ENCODE results near the gene PIRT.

PIRT gene

GRCh38 chr17:10836966-10837590 is 809 bp downstream of the PIRT start:
- ChIA-PET CTCF (interaction anchor here (1.0 to 1.1 kb wide), 2 partner anchors 100 to 206 kb away, joined by 3 to 5 read pairs; no protein-coding TSS in a partner anchor), POLR2A (interaction anchor here (1.1 kb wide), 1 partner anchor 13 kb away, joined by 3 read pairs; no protein-coding TSS in a partner anchor)
- no peaks in the 10 kb centered on the region for H3K4me1 ChIP-seq (ENCODE audit: control insufficient read depth, insufficient read depth, low read length)
- H3K4me3 ChIP-seq (ENCODE audit: low read depth, low read length), result no peak overlapping the region
- H3K27ac ChIP-seq (ENCODE audit: extremely low read depth, low read depth, low read length), result no peak overlapping the region
- TF ChIP-seq ZNF501 (tag by site-specific recombination; IDR thresholded peaks at IDR 0.05), result no peak
- no peaks in the 10 kb centered on the region; a peak in 1 of 3 replicates for H3K36me3 ChIP-seq (ENCODE audit: control insufficient read depth in 2 of 2, insufficient read depth in 1 of 2, low read length in 2 of 2)
- H3K9me3 ChIP-seq (ENCODE audit: control insufficient read depth, insufficient read depth, low read depth, low read length), result no peaks in the 10 kb centered on the region

GRCh38 chr17:10836145-10836544 is 1.7 kb downstream of the PIRT start:
- H3K4me1 ChIP-seq (ENCODE audit: control insufficient read depth, insufficient read depth, low read length), result no peaks in the 10 kb centered on the region
- no peaks in the 10 kb centered on the region for H3K36me3 ChIP-seq (ENCODE audit: control insufficient read depth in 2 of 2, insufficient read depth in 1 of 2, low read length in 2 of 2)
- no peak overlapping the region for H3K27ac ChIP-seq (ENCODE audit: extremely low read depth, low read depth, low read length)
- TF ChIP-seq HIC1 (tag by site-specific recombination; IDR thresholded peaks at IDR 0.05) (no peak), PRDM4 (tag by site-specific recombination; IDR thresholded peaks at IDR 0.05) (no peak), KLF8 (tag by site-specific recombination; IDR thresholded peaks at IDR 0.05) (no peak), PRDM6 (tag by site-specific recombination; IDR thresholded peaks at IDR 0.05) (no peak), ZBTB44 (tag by site-specific recombination; IDR thresholded peaks at IDR 0.05) (no peak), TCF7L2 (IDR thresholded peaks at IDR 0.05; ENCODE audit: borderline replicate concordance, low read depth, low read length) (no peak), YY2 (tag by site-specific recombination; IDR thresholded peaks at IDR 0.05) (no peak), KLF10 (tag by site-specific recombination; IDR thresholded peaks at IDR 0.05) (no peak)
- CTCF ChIA-PET, result interaction anchor here (0.6 to 4.0 kb wide), 3 partner anchors 9 to 205 kb away, joined by 3 to 16 read pairs (median 3); no protein-coding TSS in a partner anchor
- POLR2A ChIA-PET, result no interaction called here
- H3K9me3 ChIP-seq (ENCODE audit: control insufficient read depth, insufficient read depth, low read depth, low read length), result no peaks in the 10 kb centered on the region
- no peak overlapping the region for H3K4me3 ChIP-seq (ENCODE audit: low read depth, low read length)

GRCh38 chr17:10831696-10832095 is 6.2 kb downstream of the PIRT start:
- CTCF ChIA-PET, result interaction anchor here (0.6 to 1.1 kb wide), 4 partner anchors 9 to 242 kb away, joined by 3 to 4 read pairs (median 4); no protein-coding TSS in a partner anchor
- H3K4me3 ChIP-seq (ENCODE audit: low read depth, low read length), result no peak overlapping the region
- TF ChIP-seq ZNF292 (tag by site-specific recombination; IDR thresholded peaks at IDR 0.05; ENCODE audit: borderline replicate concordance, low read depth) (no peak), ZFP3 (tag by site-specific recombination; IDR thresholded peaks at IDR 0.05; ENCODE audit: low read depth) (no peak), TSHZ1 (tag by site-specific recombination; IDR thresholded peaks at IDR 0.05; ENCODE audit: borderline replicate concordance) (no peak), ZNF701 (tag by site-specific recombination; IDR thresholded peaks at IDR 0.05) (no peak), ZNF391 (tag by site-specific recombination; IDR thresholded peaks at IDR 0.05; ENCODE audit: borderline replicate concordance, low read depth) (no peak), HOXD13 (CRISPR knock-in tag; IDR thresholded peaks at IDR 0.05; ENCODE audit: borderline replicate concordance) (no peak), AEBP2 (tag by site-specific recombination; IDR thresholded peaks at IDR 0.05; ENCODE audit: borderline replicate concordance) (no peak), ZNF792 (tag by site-specific recombination; IDR thresholded peaks at IDR 0.05) (no peak)

More at GRCh38 chr17:10831696-10832095, 6.2 kb downstream of the PIRT start:
- no peaks in the 10 kb centered on the region for H3K4me1 ChIP-seq (ENCODE audit: control insufficient read depth, insufficient read depth, low read length)
- no peak overlapping the region for H3K27ac ChIP-seq (ENCODE audit: extremely low read depth, low read depth, low read length)
- H3K9me3 ChIP-seq (ENCODE audit: control insufficient read depth, insufficient read depth, low read depth, low read length), result no peaks in the 10 kb centered on the region
- POLR2A ChIA-PET, result no interaction called here
- H3K36me3 ChIP-seq (ENCODE audit: control insufficient read depth in 2 of 2, insufficient read depth in 1 of 2, low read length in 2 of 2), result no peaks in the 10 kb centered on the region
